Transverse colon (tissue), 3 donors: ENCODE data around the gene PRPSAP2.

Experiments
- CTCF ChIP-seq, 5 experiments: fragments of 200-600 bp in 3 of 5; fragments of 450-650 bp in 2 of 5; sonication (generic) in 3 of 5; IDR thresholded peaks; 1 replicate in 2 of 5; 2 replicates in 3 of 5; pipeline ENCODE4 v1.5.1; 2016 to 2017; ENCODE audit warnings: antibody characterized with exemption in 5 of 5, inconsistent platforms in 3 of 5, mild to moderate bottlenecking in 2 of 5, moderate library complexity in 1 of 5
- POLR2A ChIP-seq: fragments of 450-650 bp; IDR thresholded peaks from one replicate; pipeline ENCODE4 v1.6.1; 2016; ENCODE audit warnings: antibody characterized with exemption, mild to moderate bottlenecking, moderate library complexity

- no peak for TF ChIP-seq POLR2A
- TF ChIP-seq CTCF (IDR thresholded peaks at IDR 0.05), result no peak
These were observed 33.6 kb downstream of the PRPSAP2 start for GRCh38 chr17:18891541-18891940.
